ENCODE data around the gene RANBP10. TPM values are rescaled to one million over a fixed set of nuclear protein-coding genes. Genes with fewer than 3 reads are reported as not detected.

The RANBP10 gene
- total RNA-seq, 3 donors from 2014 or later = 7.7 to 13.2 (median 13.1) TPM

GRCh38 chr16:67844497-67844896, 38.1 kb upstream of the RANBP10 start:
- Histone ChIP-seq H3K4me3 (peak overlapping the region in 2 of 3 donors; percentile 29 to 84), H3K4me1 (peaks cover 21 to 31% of the 10 kb centered on the region in 2 donors)

GRCh38 chr16:67843343-67843765, 37.0 kb upstream of the RANBP10 start:
- Histone ChIP-seq H3K4me1 (peaks cover 21 to 31% of the 10 kb centered on the region in 2 donors), H3K27ac (peak overlapping the region; percentile 99 to 100), H3K27me3 (no peaks in the 10 kb centered on the region), H3K36me3 (no peaks in the 10 kb centered on the region), H3K4me3 (peak overlapping the region; percentile 82 to 96 (median 84)), H3K9me3 (no peaks in the 10 kb centered on the region)
- no peak for TF ChIP-seq CTCF (IDR thresholded peaks at IDR 0.05)
- TF ChIP-seq POLR2A (IDR thresholded peaks at IDR 0.05) = no peak
- no peak for TF ChIP-seq POLR2AphosphoS5 (IDR thresholded peaks at IDR 0.05)
- intact Hi-C loops (cut with DNase I; ENCODE audit: low total_unique reads) = no loop called here
- DNase-seq (ENCODE audit: low spot score in 2 of 2) = no peak

More at GRCh38 chr16:67844497-67844896, 38.1 kb upstream of the RANBP10 start:
- Histone ChIP-seq H3K27ac (no peak overlapping the region), H3K27me3 (no peaks in the 10 kb centered on the region), H3K9me3 (no peaks in the 10 kb centered on the region), H3K36me3 (no peaks in the 10 kb centered on the region)
- intact Hi-C loops (cut with DNase I; ENCODE audit: low total_unique reads) = no loop called here
- TF ChIP-seq POLR2A (IDR thresholded peaks at IDR 0.05) (no peak), CTCF (IDR thresholded peaks at IDR 0.05) (no peak), POLR2AphosphoS5 (IDR thresholded peaks at IDR 0.05) (no peak)
- DNase-seq (ENCODE audit: low spot score in 2 of 2) = no peak

- peaks cover 21 to 31% of the 10 kb centered on the region in 2 donors for H3K4me1 ChIP-seq
- DNase-seq (ENCODE audit: low spot score in 2 of 2) = peak in 1 of 2 donors; percentile 30
- H3K27ac ChIP-seq = peak overlapping the region; percentile 99 to 100
- H3K4me3 ChIP-seq = peak overlapping the region; percentile 82 to 96 (median 84)
- H3K36me3 ChIP-seq = no peaks in the 10 kb centered on the region
- H3K27me3 ChIP-seq = no peaks in the 10 kb centered on the region
- intact Hi-C loops (cut with DNase I; ENCODE audit: low total_unique reads) = no loop called here
- TF ChIP-seq POLR2AphosphoS5 (IDR thresholded peaks at IDR 0.05) (no peak), CTCF (IDR thresholded peaks at IDR 0.05) (peak in 1 of 3 donors; percentile 8), POLR2A (IDR thresholded peaks at IDR 0.05) (no peak)
- H3K9me3 ChIP-seq = no peaks in the 10 kb centered on the region
Observed at GRCh38 chr16:67842509-67843342, 36.4 kb upstream of the RANBP10 start.

- intact Hi-C loops (cut with DNase I; ENCODE audit: low total_unique reads) = no loop called here
- TF ChIP-seq POLR2A (IDR thresholded peaks at IDR 0.05) (no peak), CTCF (IDR thresholded peaks at IDR 0.05) (peak; percentile 90 to 95 (median 90)), POLR2AphosphoS5 (IDR thresholded peaks at IDR 0.05) (peak; percentile 58 to 83 (median 81))
Observed at GRCh38 chr16:67841816-67842508, 35.6 kb upstream of the RANBP10 start, which contains the start of gene THAP11. TSS of gene THAP11 (plus strand) at chr16:67842320. CDS start at chr16:67842555, 235 bp downstream.

More at GRCh38 chr16:67841816-67842508, 35.6 kb upstream of the RANBP10 start, which contains the start of gene THAP11:
- Histone ChIP-seq H3K9me3 (no peaks in the 10 kb centered on the region), H3K27ac (peak within 1 kb of the TSS; percentile 99 to 100), H3K4me3 (peak within 1 kb of the TSS; percentile 82 to 96 (median 84)), H3K4me1 (peaks cover 21 to 31% of the 10 kb centered on the region in 2 donors), H3K27me3 (no peaks in the 10 kb centered on the region), H3K36me3 (no peaks in the 10 kb centered on the region)
- DNase-seq (ENCODE audit: low spot score in 2 of 2) = peak; percentile 92 to 95

Measured in breast epithelium (tissue), 4 donors.